Uterus (tissue), 2 donors: Measurements from ENCODE around the gene SSR4.

Experiments
- POLR2A ChIP-seq, 2 donors: fragments of 450-650 bp; IDR thresholded peaks; one replicate each; pipeline ENCODE4 v1.6.1; 2016; ENCODE audit warnings: antibody characterized with exemption in 2 of 2, mild to moderate bottlenecking in 1 of 2, moderate library complexity in 1 of 2
- TF ChIP-seq, protein P1 (sequence below), 4 experiments: fragments of 200-600 bp in 2 of 4; fragments of 450-650 bp in 2 of 4; sonication (generic) in 2 of 4; IDR thresholded peaks; one replicate each; pipeline ENCODE4 v1.5.1; 2016 to 2019; ENCODE audit warnings: antibody characterized with exemption in 4 of 4, mild to moderate bottlenecking in 2 of 4, moderate library complexity in 1 of 4

DNA sequence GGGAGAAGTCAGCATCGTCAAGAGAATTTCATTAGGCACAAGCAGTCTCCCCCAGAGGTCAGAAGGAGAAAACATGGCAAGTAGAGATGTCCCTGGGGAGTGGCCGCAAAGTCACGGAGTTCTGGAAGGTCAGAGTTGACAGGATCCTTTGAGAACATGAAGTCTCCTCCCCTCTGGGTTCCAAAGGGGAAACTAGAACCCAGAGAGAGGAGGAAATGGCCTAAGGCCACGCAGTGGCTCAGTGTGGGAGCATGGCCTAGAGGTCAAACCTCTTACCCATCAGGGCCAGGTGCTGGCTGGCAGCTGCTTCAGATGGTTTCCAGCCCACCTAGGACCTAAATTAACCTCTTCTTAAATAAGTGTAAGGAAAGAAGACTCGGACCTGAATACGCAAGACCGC, 1.2 kb upstream of the SSR4 start:
- TF ChIP-seq, protein P1, sequence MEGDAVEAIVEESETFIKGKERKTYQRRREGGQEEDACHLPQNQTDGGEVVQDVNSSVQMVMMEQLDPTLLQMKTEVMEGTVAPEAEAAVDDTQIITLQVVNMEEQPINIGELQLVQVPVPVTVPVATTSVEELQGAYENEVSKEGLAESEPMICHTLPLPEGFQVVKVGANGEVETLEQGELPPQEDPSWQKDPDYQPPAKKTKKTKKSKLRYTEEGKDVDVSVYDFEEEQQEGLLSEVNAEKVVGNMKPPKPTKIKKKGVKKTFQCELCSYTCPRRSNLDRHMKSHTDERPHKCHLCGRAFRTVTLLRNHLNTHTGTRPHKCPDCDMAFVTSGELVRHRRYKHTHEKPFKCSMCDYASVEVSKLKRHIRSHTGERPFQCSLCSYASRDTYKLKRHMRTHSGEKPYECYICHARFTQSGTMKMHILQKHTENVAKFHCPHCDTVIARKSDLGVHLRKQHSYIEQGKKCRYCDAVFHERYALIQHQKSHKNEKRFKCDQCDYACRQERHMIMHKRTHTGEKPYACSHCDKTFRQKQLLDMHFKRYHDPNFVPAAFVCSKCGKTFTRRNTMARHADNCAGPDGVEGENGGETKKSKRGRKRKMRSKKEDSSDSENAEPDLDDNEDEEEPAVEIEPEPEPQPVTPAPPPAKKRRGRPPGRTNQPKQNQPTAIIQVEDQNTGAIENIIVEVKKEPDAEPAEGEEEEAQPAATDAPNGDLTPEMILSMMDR (IDR thresholded peaks at IDR 0.05), result no peak
- TF ChIP-seq POLR2A (IDR thresholded peaks at IDR 0.05), result no peak
